ENCODE results near the gene SMCO1.

Gene SMCO1

GRCh38 chr3:196502775-196503195 lies 12.4 kb downstream of the SMCO1 start:
- peak; percentile 65 for DNase-seq (ENCODE audit: extremely low read depth, insufficient read length)
- H3K27me3 ChIP-seq (replicated peaks; ENCODE audit: control insufficient read depth, insufficient read depth, low read length) = no peaks in the 10 kb centered on the region
- H3K36me3 ChIP-seq (ENCODE audit: control insufficient read depth, insufficient read depth, low read length) = no peaks in the 10 kb centered on the region; the same call in 1 of the 2 replicates
- H3K4me3 ChIP-seq (replicated peaks; ENCODE audit: low read depth, low read length) = peak overlapping the region; percentile 77
- TF ChIP-seq CTCF (IDR thresholded peaks at IDR 0.05; ENCODE audit: insufficient read depth, low read length, poor library complexity, severe bottlenecking) = no peak

- no peaks in the 10 kb centered on the region for H3K27me3 ChIP-seq (replicated peaks; ENCODE audit: control insufficient read depth, insufficient read depth, low read length)
- no peaks in the 10 kb centered on the region; the same call in 1 of the 2 replicates for H3K36me3 ChIP-seq (ENCODE audit: control insufficient read depth, insufficient read depth, low read length)
- H3K4me3 ChIP-seq (replicated peaks; ENCODE audit: low read depth, low read length) = peak overlapping the region; percentile 77
- no peak for TF ChIP-seq CTCF (IDR thresholded peaks at IDR 0.05; ENCODE audit: insufficient read depth, low read length, poor library complexity, severe bottlenecking)
- no peak for DNase-seq (ENCODE audit: extremely low read depth, insufficient read length)
These were observed 13.7 kb downstream of the SMCO1 start for GRCh38 chr3:196501316-196502044.

GRCh38 chr3:196499807-196500524 lies 15.2 kb downstream of the SMCO1 start:
- Histone ChIP-seq H3K4me3 (replicated peaks; ENCODE audit: low read depth, low read length) (peak overlapping the region; percentile 75), H3K36me3 (ENCODE audit: control insufficient read depth, insufficient read depth, low read length) (no peaks in the 10 kb centered on the region; the same call in 1 of the 2 replicates), H3K27me3 (replicated peaks; ENCODE audit: control insufficient read depth, insufficient read depth, low read length) (no peaks in the 10 kb centered on the region)
- DNase-seq (ENCODE audit: extremely low read depth, insufficient read length) = no peak
- no peak for TF ChIP-seq CTCF (IDR thresholded peaks at IDR 0.05; ENCODE audit: insufficient read depth, low read length, poor library complexity, severe bottlenecking)

GRCh38 chr3:196499061-196499460 lies 16.1 kb downstream of the SMCO1 start:
- Histone ChIP-seq H3K36me3 (ENCODE audit: control insufficient read depth, insufficient read depth, low read length) (peaks cover 2% of the 10 kb centered on the region), H3K4me3 (replicated peaks; ENCODE audit: low read depth, low read length) (peak overlapping the region; percentile 2; the same call in 1 of the 2 replicates), H3K27me3 (replicated peaks; ENCODE audit: control insufficient read depth, insufficient read depth, low read length) (no peaks in the 10 kb centered on the region)
- TF ChIP-seq CTCF (IDR thresholded peaks at IDR 0.05; ENCODE audit: insufficient read depth, low read length, poor library complexity, severe bottlenecking) = no peak
- DNase-seq (ENCODE audit: extremely low read depth, insufficient read length) = no peak

GRCh38 chr3:196498297-196498696 lies 16.8 kb downstream of the SMCO1 start:
- no peak for DNase-seq (ENCODE audit: extremely low read depth, insufficient read length)
- no peak overlapping the region for H3K4me3 ChIP-seq (replicated peaks; ENCODE audit: low read depth, low read length)
- TF ChIP-seq CTCF (IDR thresholded peaks at IDR 0.05; ENCODE audit: insufficient read depth, low read length, poor library complexity, severe bottlenecking) = no peak
- no peaks in the 10 kb centered on the region for H3K27me3 ChIP-seq (replicated peaks; ENCODE audit: control insufficient read depth, insufficient read depth, low read length)
- H3K36me3 ChIP-seq (ENCODE audit: control insufficient read depth, insufficient read depth, low read length) = peaks cover 2% of the 10 kb centered on the region

Measured in GM06990 (cell line).